HepG2 (cell line): ENCODE data around the gene CST8. TPM values are rescaled to one million over a fixed set of nuclear protein-coding genes. Genes with fewer than 3 reads are reported as not detected.

ENCODE experiments used
- ATAC-seq: fragments of 200-7000 bp; cut with Tn5 transposase; 3 replicates; pipeline ENCODE4 v1.9.1; 2020; ENCODE audit warnings: mild to moderate bottlenecking, moderate library complexity
- BruUV-seq: library from RNA; stranded (reverse); fragments of 400-500 nt; replicated peaks from 2 replicates; lab custom pipeline; 2021; lab: Mats Ljungman, UMichigan
- CTCF ChIA-PET: fragments of 300-600 bp; formaldehyde crosslinking; extraction: SDS; loops from one replicate; lab custom pipeline; 2021; ENCODE audit warnings: low total read pairs, inconsistent platforms, low intra/inter-chr PET ratio; lab: Yijun Ruan, JAX
- POLR2A ChIA-PET: fragments of 350-600 bp; sonication (Branson Sonifier 250); formaldehyde crosslinking; loops from one replicate; lab custom pipeline; 2020; ENCODE audit warnings: antibody characterized with exemption, inconsistent platforms; lab: Yijun Ruan, JAX
- DNase-seq: peaks from one replicate; pipeline ENCODE4 v3.0.0-alpha.2; 2015; ENCODE audit warnings: low spot score
- FAIRE-seq: peaks from 3 replicates; lab custom pipeline; 2011; peaks lifted over from hg19 to GRCh38; lab: Jason Lieb, UNC
- H2AFZ ChIP-seq: one replicate; pipeline ENCODE4 v1.6.1; 2011; ENCODE audit warnings: low read length, inconsistent platforms
- H3K27ac ChIP-seq: fragments of 300-600 bp; 3 replicates; pipeline ENCODE4 v1.8.0; 2011; ENCODE audit warnings: mixed run types, mild to moderate bottlenecking, mixed read lengths, low read length, inconsistent platforms; ENCODE audit not compliant: insufficient read depth; ENCODE audit errors: extremely low read length
- H3K27me3 ChIP-seq, 2 experiments: fragments of 200-600 bp in 1 of 2; 2 replicates in 1 of 2; 3 replicates in 1 of 2; pipeline versions ENCODE4 v1.6.0 to v1.8.0; 2011; ENCODE audit warnings: low read length in 2 of 2, mild to moderate bottlenecking in 2 of 2, moderate library complexity in 2 of 2, inconsistent platforms in 1 of 2; ENCODE audit not compliant: insufficient read depth in 2 of 2, control insufficient read depth in 1 of 2
- H3K36me3 ChIP-seq, 2 experiments: fragments of 200-600 bp in 1 of 2; replicated peaks in 1 of 2; 2 replicates in 1 of 2; 3 replicates in 1 of 2; pipeline versions ENCODE4 v1.5.1 to v1.8.0; 2011; ENCODE audit warnings: low read length in 2 of 2, inconsistent platforms in 1 of 2; ENCODE audit not compliant: insufficient read depth in 2 of 2, control insufficient read depth in 1 of 2
- H3K4me1 ChIP-seq: 2 replicates; pipeline ENCODE4 v1.5.1; 2012; ENCODE audit warnings: low read length, inconsistent platforms; ENCODE audit not compliant: insufficient read depth
- H3K4me2 ChIP-seq: 2 replicates; pipeline ENCODE4 v1.6.0; 2011; ENCODE audit warnings: low read depth, low read length, inconsistent platforms
- H3K4me3 ChIP-seq, 3 experiments: fragments of 200-600 bp in 1 of 3; sonication (generic), shearing (Covaris generic) in 1 of 3; replicated peaks in 1 of 3; 2 replicates each; pipeline ENCODE4 v1.5.1; 2011 to 2016; ENCODE audit warnings: low read length in 3 of 3, inconsistent platforms in 2 of 3, low read depth in 2 of 3, mild to moderate bottlenecking in 2 of 3, control low read depth in 1 of 3, mixed read lengths in 1 of 3; ENCODE audit not compliant: insufficient read depth in 1 of 3
- H3K79me2 ChIP-seq: one replicate; pipeline ENCODE4 v1.6.1; 2011; ENCODE audit warnings: low read length, inconsistent platforms; ENCODE audit not compliant: insufficient read depth
- H3K9ac ChIP-seq: 2 replicates; pipeline ENCODE4 v1.6.0; 2011; ENCODE audit warnings: mild to moderate bottlenecking, low read depth, low read length, inconsistent platforms; ENCODE audit not compliant: insufficient read depth
- H3K9me3 ChIP-seq: 2 replicates; pipeline ENCODE4 v1.5.1; 2012; ENCODE audit warnings: mild to moderate bottlenecking, low read length
- H4K20me1 ChIP-seq: 2 replicates; pipeline ENCODE4 v1.6.0; 2011; ENCODE audit warnings: inconsistent platforms, mild to moderate bottlenecking, low read length, moderate library complexity; ENCODE audit not compliant: insufficient read depth
- BRD4 ChIP-seq: sonication (generic); formaldehyde crosslinking; IDR thresholded peaks from 2 replicates; pipeline ENCODE4 v1.4.0; 2020; ENCODE audit warnings: missing genetic modification reagents
- ESRRA ChIP-seq: sonication (generic); formaldehyde crosslinking; IDR thresholded peaks from 2 replicates; pipeline ENCODE4 v1.5.1; 2020; ENCODE audit warnings: mild to moderate bottlenecking, low read depth, missing genetic modification reagents
- FOXA3 ChIP-seq: IDR thresholded peaks from 2 replicates; pipeline ENCODE4 v1.6.1; 2016; ENCODE audit warnings: missing genetic modification reagents, missing compliant biosample characterization
- KMT2A ChIP-seq: sonication (generic); formaldehyde crosslinking; IDR thresholded peaks from 2 replicates; pipeline ENCODE4 v1.4.0; 2020; ENCODE audit warnings: missing genetic modification reagents
- POLR2AphosphoS2 ChIP-seq: IDR thresholded peaks from 2 replicates; pipeline ENCODE4 v1.6.1; 2011; ENCODE audit warnings: low read depth, low read length, improper control_type of control experiment
- SOX5 ChIP-seq: IDR thresholded peaks from 2 replicates; pipeline ENCODE4 v1.6.1; 2016; ENCODE audit warnings: borderline replicate concordance
- TGIF2 ChIP-seq: IDR thresholded peaks from 2 replicates; pipeline ENCODE4 v1.6.1; 2016; ENCODE audit warnings: control low read depth, missing compliant biosample characterization
- ZBTB20 ChIP-seq: sonication (generic); formaldehyde crosslinking; IDR thresholded peaks from 2 replicates; pipeline ENCODE4 v1.8.1; 2023; ENCODE audit warnings: missing genetic modification reagents, low read depth, mild to moderate bottlenecking, borderline replicate concordance
- ZBTB8A ChIP-seq: sonication (generic); formaldehyde crosslinking; IDR thresholded peaks from 2 replicates; pipeline ENCODE4 v1.4.0; 2020; ENCODE audit warnings: mild to moderate bottlenecking, low read depth, missing genetic modification reagents, borderline replicate concordance
- ZFP82 ChIP-seq: sonication (generic); formaldehyde crosslinking; IDR thresholded peaks from 2 replicates; pipeline ENCODE4 v1.5.1; 2020; ENCODE audit warnings: mild to moderate bottlenecking, missing genetic modification reagents, borderline replicate concordance
- ZNF20 ChIP-seq: sonication (generic); formaldehyde crosslinking; IDR thresholded peaks from 2 replicates; pipeline ENCODE4 v1.4.0; 2020; ENCODE audit warnings: mild to moderate bottlenecking, moderate library complexity, missing genetic modification reagents
- ZNF207 ChIP-seq: fragments of 450-650 bp; IDR thresholded peaks from 2 replicates; pipeline ENCODE4 v1.6.1; 2016; ENCODE audit warnings: antibody characterized with exemption, borderline replicate concordance
- WGBS: methylation state at CpG from one replicate; pipeline ENCODE4 v1.1.6; 2017; ENCODE audit warnings: low lambda C conversion rate; 5-methylcytosine and 5-hydroxymethylcytosine counted together
- in situ Hi-C: cut with HindIII; loops from 2 replicates; pipeline ENCODE4 v1.10.0; 2017; ENCODE audit warnings: low pct_unique_long_range_greater_than_20kb; ENCODE audit not compliant: extremely low pct_ligation_motif_present
- intact Hi-C: fragments of 100-400 bp; cut with micrococcal nuclease; formaldehyde crosslinking; loops from one replicate; pipeline ENCODE4 v1.10.0; 2022; ENCODE audit not compliant: unreplicated experiment
- polyA plus RNA-seq, 8 experiments: library from polyadenylated mRNA; depleted of rRNA in 3 of 8; stranded (reverse) in 7 of 8; unstranded in 1 of 8; fragments of >200 nt; fragmentation: Illumina TruSeq in 4 of 8; extraction: Trizol in 4 of 8; gene quantifications; 2 replicates each; pipeline versions ENCODE4 v1.2.1 to v1.2.3, GENCODE V29; 2011 to 2016; ENCODE audit warnings: low read depth in 4 of 8, missing spikeins in 1 of 8, mixed read lengths in 1 of 8; ENCODE audit not compliant: insufficient read depth in 1 of 8
- total RNA-seq, 5 experiments: library from RNA; depleted of rRNA; stranded (reverse); fragments of >200 nt; fragmentation: Illumina TruSeq; extraction: Trizol; gene quantifications; 2 replicates each; pipeline ENCODE4 v1.2.3, GENCODE V29; 2016; ENCODE audit warnings: low read depth in 1 of 5
- TF ChIP-seq, protein P1 (sequence below): sonication (generic); formaldehyde crosslinking; IDR thresholded peaks from 2 replicates; pipeline ENCODE4 v1.9.0; 2021; ENCODE audit warnings: missing genetic modification reagents, borderline replicate concordance
- TF ChIP-seq, protein P2 (sequence below): sonication (generic); formaldehyde crosslinking; IDR thresholded peaks from 2 replicates; pipeline ENCODE4 v1.4.0; 2020; ENCODE audit warnings: low read depth, mild to moderate bottlenecking, missing genetic modification reagents
- TF ChIP-seq, protein P3 (sequence below): sonication (generic); formaldehyde crosslinking; IDR thresholded peaks from 2 replicates; pipeline ENCODE4 v1.4.0; 2020; ENCODE audit warnings: missing genetic modification reagents
- TF ChIP-seq, protein P4 (sequence below): IDR thresholded peaks from 2 replicates; pipeline ENCODE4 v1.6.1; 2012; ENCODE audit warnings: low read depth, low read length, improper control_type of control experiment

CST8 gene
- total and polyA plus RNA-seq, 2 of the 13 experiments (the other 11 are each of a cell fraction or from before 2014, with no cell fraction given) = not detected

DNA sequence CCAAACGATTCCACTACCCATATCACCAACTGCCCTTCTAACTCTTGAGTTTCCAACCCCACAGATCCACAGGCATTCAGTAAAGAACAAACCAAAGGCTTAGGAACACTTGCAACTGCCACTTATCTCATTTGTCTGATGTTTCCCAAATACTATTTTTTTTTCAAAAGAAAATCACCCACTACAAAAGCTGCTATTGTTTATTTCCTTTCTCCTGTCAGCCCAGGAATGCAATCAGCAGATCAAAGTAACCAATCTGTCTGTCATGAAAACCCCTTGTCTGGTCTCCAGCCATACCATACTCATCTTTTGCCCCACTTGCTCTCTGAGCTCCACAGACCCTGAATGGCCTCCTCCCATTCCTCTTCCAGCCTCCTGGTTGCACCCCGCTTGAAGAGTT, 8.8 kb upstream of the CST8 start:
- no peaks in the 10 kb centered on the region for H3K79me2 ChIP-seq
- BruUV-seq = no TSS peak
- H2AFZ ChIP-seq = no peak overlapping the region
- intact Hi-C loops (no loop called here), in situ Hi-C loops (no loop called here)
- H3K27me3 ChIP-seq = no peaks in the 10 kb centered on the region
- H3K9me3 ChIP-seq = no peaks in the 10 kb centered on the region
- 19% methylated on average over 2 of the region's 2 CpGs for WGBS
- H3K4me1 ChIP-seq = peaks cover 10% of the 10 kb centered on the region
- H4K20me1 ChIP-seq = no peaks in the 10 kb centered on the region
- no peak overlapping the region for H3K9ac ChIP-seq
- ChIA-PET CTCF (no interaction called here), POLR2A (no interaction called here)
- no peak overlapping the region for H3K4me2 ChIP-seq
- ATAC-seq (no peak), DNase-seq (peak; percentile 50), FAIRE-seq (no peak)
- H3K36me3 ChIP-seq = no peaks in the 10 kb centered on the region
- no peak overlapping the region for H3K27ac ChIP-seq
- H3K4me3 ChIP-seq = no peak overlapping the region
- TF ChIP-seq SOX5 (peak; percentile 81; the same call in 1 of the 2 replicates), FOXA3 (CRISPR knock-in tag) (no peak), ZFP82 (CRISPR knock-in tag) (no peak), ESRRA (CRISPR knock-in tag) (no peak), KMT2A (no peak), ZBTB8A (CRISPR knock-in tag) (no peak), BRD4 (CRISPR knock-in tag) (no peak), ZNF20 (CRISPR knock-in tag) (no peak), ZNF207 (no peak), TGIF2 (CRISPR knock-in tag) (no peak), ZBTB20 (CRISPR knock-in tag) (no peak), POLR2AphosphoS2 (no peak)
- TF ChIP-seq, protein P1, sequence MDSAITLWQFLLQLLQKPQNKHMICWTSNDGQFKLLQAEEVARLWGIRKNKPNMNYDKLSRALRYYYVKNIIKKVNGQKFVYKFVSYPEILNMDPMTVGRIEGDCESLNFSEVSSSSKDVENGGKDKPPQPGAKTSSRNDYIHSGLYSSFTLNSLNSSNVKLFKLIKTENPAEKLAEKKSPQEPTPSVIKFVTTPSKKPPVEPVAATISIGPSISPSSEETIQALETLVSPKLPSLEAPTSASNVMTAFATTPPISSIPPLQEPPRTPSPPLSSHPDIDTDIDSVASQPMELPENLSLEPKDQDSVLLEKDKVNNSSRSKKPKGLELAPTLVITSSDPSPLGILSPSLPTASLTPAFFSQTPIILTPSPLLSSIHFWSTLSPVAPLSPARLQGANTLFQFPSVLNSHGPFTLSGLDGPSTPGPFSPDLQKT = no peak
- TF ChIP-seq, protein P2, sequence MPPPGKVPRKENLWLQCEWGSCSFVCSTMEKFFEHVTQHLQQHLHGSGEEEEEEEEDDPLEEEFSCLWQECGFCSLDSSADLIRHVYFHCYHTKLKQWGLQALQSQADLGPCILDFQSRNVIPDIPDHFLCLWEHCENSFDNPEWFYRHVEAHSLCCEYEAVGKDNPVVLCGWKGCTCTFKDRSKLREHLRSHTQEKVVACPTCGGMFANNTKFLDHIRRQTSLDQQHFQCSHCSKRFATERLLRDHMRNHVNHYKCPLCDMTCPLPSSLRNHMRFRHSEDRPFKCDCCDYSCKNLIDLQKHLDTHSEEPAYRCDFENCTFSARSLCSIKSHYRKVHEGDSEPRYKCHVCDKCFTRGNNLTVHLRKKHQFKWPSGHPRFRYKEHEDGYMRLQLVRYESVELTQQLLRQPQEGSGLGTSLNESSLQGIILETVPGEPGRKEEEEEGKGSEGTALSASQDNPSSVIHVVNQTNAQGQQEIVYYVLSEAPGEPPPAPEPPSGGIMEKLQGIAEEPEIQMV = no peak
- TF ChIP-seq, protein P3, sequence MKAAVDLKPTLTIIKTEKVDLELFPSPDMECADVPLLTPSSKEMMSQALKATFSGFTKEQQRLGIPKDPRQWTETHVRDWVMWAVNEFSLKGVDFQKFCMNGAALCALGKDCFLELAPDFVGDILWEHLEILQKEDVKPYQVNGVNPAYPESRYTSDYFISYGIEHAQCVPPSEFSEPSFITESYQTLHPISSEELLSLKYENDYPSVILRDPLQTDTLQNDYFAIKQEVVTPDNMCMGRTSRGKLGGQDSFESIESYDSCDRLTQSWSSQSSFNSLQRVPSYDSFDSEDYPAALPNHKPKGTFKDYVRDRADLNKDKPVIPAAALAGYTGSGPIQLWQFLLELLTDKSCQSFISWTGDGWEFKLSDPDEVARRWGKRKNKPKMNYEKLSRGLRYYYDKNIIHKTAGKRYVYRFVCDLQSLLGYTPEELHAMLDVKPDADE (CRISPR knock-in tag) = no peak
- TF ChIP-seq, protein P4, sequence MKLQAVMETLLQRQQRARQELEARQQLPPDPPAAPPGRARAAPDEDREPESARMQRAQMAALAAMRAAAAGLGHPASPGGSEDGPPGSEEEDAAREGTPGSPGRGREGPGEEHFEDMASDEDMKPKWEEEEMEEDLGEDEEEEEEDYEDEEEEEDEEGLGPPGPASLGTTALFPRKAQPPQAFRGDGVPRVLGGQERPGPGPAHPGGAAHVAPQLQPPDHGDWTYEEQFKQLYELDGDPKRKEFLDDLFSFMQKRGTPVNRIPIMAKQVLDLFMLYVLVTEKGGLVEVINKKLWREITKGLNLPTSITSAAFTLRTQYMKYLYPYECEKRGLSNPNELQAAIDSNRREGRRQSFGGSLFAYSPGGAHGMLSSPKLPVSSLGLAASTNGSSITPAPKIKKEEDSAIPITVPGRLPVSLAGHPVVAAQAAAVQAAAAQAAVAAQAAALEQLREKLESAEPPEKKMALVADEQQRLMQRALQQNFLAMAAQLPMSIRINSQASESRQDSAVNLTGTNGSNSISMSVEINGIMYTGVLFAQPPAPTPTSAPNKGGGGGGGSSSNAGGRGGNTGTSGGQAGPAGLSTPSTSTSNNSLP = no peak
